RPMI7951 (cell line): ENCODE data around the gene MACF1. TPM values are rescaled to one million over a fixed set of nuclear protein-coding genes. Genes with fewer than 3 reads are reported as not detected.

Experiments used
- DNase-seq: peaks from one replicate; pipeline ENCODE4 v3.0.0-alpha.2; 2012; ENCODE audit warnings: low read depth
- total RNA-seq: library from RNA; depleted of rRNA; stranded (reverse); fragments of >200 nt; shearing (Covaris generic); gene quantifications from 2 replicates; pipeline ENCODE4 v1.2.3, GENCODE V29; 2014

Gene MACF1
- total RNA-seq, 1 experiment from 2014 or later = 88.4 TPM

- DNase-seq = peak; percentile 84
These were observed 190.9 kb downstream of the MACF1 start for GRCh38 chr1:39395357-39395831.

- DNase-seq = no peak
These were observed 192.2 kb downstream of the MACF1 start for GRCh38 chr1:39396671-39397070.

- no peak for DNase-seq
These were observed 193.0 kb downstream of the MACF1 start for GRCh38 chr1:39397487-39397886.

GRCh38 chr1:39398278-39399021 lies 194.0 kb downstream of the MACF1 start:
- DNase-seq = peak; percentile 98

GRCh38 chr1:39401106-39401505 lies 196.6 kb downstream of the MACF1 start:
- DNase-seq = no peak

- no peak for DNase-seq
These were observed 200.4 kb downstream of the MACF1 start for GRCh38 chr1:39404876-39405275.

GRCh38 chr1:39405358-39405757 lies 200.9 kb downstream of the MACF1 start:
- DNase-seq = no peak

GRCh38 chr1:39406533-39407450 lies 202.3 kb downstream of the MACF1 start:
- no peak for DNase-seq

DNA sequence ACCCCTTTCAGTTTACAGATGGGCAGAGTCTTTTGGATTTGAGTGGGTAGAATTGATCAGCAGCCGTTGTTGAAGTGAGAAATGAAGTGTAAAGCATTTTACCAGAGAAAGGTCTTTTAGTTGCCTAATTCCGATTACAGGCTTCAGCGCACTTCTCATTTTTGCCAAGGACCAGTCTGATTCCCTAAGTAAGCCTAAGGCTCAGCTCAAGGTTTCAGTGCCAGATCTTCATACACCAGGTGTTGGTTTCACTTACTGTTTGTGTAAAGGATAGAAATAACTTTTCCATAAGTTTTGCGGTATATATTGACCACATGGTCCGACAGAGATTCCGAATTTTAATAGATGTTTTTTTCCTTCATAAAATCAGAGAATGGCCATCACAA lies 203.0 kb downstream of the MACF1 start:
- DNase-seq = no peak

GRCh38 chr1:39407896-39408640 lies 203.6 kb downstream of the MACF1 start:
- no peak for DNase-seq

- DNase-seq = peak; percentile 97
These were observed 204.2 kb downstream of the MACF1 start for GRCh38 chr1:39408641-39409054.

GRCh38 chr1:39409055-39409816 lies 204.7 kb downstream of the MACF1 start:
- peak; percentile 83 for DNase-seq

DNA sequence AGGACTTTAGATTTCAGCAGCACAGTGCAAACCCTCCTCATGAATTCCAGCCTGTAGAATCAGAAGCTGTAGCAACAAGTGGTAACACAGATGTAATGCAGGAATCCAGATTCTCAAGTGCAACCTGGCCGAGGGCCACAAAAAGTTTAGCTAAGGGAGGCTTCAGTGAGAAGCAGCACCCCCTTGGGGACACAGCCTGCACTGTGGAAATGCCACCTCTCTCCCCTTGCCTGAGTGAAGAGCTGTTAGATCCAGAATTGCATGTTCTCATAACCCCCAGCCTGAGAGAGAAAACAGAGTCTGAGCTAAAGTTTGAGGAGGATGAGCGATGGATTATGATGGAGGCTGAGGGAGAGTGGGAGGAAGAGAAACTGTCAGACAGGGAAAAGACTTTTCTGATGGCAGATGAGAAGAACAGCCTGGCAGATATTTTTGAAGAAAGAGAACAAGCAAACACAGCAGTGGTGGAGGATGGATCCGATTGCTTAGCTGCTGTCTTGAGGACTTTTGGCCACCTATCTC lies 206.5 kb downstream of the MACF1 start:
- peak; percentile 85 for DNase-seq

DNA sequence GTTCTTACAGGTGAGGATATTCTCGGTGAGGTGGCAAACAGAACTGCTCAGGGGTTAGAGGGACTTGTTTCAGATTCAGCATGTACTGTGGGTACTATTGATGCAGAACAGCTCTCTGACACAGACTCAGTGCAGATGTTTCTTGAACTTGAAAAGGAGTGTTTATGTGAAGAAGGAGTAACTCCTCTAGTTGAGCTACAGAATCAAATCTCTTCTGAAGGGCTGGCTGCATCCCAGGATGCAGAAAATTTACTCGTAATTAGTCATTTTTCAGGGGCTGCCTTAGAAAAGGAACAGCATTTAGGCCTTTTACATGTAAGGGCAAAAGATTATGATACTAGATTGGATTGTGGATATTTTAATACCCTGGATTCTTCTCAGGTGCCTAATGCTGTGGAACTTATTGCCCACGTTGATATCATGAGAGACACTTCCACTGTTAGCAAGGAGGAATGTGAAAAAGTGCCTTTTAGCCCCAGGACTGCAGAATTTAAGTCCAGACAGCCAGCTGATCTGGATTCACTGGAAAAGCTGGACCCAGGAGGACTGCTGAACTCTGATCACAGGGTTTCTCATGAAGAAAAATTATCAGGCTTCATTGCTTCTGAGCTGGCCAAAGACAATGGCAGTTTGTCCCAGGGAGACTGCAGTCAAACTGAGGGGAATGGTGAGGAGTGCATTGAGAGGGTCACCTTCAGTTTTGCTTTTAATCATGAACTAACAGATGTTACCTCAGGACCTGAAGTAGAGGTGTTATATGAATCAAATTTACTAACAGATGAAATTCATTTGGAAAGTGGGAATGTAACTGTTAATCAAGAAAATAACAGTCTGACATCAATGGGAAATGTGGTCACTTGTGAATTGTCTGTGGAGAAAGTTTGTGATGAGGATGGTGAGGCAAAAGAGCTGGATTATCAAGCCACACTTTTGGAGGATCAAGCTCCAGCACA lies 207.3 kb downstream of the MACF1 start:
- DNase-seq = no peak

DNA sequence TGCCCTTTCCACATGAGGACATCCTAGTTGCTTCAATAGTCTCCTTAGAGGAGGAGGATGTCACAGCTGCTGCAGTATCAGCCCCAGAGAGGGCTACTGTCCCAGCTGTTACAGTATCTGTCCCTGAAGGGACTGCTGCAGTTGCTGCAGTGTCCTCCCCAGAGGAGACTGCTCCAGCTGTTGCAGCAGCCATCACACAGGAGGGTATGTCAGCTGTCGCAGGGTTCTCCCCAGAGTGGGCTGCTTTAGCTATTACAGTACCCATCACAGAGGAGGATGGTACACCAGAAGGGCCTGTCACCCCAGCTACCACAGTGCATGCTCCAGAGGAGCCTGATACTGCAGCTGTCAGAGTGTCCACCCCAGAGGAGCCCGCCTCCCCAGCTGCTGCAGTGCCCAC lies 208.4 kb downstream of the MACF1 start:
- DNase-seq = no peak

GRCh38 chr1:39413902-39414528 lies 209.5 kb downstream of the MACF1 start:
- no peak for DNase-seq

DNA sequence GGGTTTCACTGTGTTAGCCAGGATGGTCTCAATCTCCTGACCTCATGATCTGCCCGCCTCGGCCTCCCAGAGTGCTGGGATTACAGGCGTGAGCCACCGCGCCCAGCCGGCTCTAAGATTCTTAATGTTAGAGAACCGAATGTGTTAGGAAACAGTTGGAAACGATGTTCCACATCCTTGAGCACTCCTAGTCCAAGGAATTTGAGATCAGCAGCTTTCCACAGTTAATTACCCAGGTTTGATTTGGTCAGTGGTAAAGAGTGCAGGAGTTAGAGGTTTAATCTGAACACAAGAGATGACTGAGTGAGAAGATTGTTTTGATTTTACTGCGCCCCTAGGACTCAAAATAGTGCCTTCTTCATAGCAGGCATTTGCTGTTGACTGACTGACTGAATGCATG lies 211.1 kb downstream of the MACF1 start:
- no peak for DNase-seq

GRCh38 chr1:39416609-39417008 lies 212.1 kb downstream of the MACF1 start:
- DNase-seq = no peak

- DNase-seq = no peak
These were observed 213.7 kb downstream of the MACF1 start for GRCh38 chr1:39418236-39418635.
